ENCODE data around the gene C12orf57. TPM values are rescaled to one million over a fixed set of nuclear protein-coding genes. Genes with fewer than 3 reads are reported as not detected.

C12orf57 gene
- total and polyA plus RNA-seq, 8 donors, result 86.8 to 314 (median 105) TPM

DNA sequence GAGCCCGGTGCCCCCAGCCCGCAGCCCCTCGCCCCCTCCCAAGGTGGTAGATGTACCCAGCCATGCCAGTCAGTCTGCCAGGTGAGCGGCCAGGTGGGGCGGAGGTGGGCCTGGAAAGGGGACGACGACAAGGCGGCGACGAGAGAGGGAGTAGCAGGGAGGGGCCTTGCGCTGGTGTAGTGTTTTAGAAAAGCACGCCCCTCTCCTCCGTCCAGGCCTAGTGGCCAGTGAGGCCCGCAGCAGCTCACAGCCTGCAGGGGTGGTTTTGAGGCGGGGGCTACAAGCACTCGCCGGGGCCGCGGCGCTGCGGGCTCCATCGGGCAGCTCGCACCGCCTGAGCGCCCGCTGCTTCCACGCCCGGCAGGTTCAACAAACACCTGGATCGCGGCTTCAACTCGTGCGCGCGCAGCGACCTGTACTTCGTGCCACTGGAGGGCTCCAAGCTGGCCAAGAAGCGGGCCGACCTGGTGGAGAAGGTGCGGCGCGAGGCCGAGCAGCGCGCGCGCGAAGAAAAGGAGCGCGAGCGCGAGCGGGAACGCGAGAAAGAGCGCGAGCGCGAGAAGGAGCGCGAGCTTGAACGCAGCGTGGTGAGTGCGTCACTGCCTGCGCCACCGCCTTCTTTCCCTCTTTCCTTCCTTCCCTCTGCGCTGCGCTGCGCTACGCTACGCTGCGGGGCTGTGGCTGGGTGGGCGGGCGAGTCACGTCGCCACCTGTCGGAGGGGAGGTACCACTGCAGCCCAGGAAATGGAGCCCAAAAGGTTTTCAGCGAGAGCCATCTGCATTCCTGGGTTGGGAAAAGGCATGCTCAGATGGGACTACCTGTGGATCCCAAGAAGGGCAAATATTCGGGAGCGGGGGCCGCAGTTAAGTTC lies 6.1 kb upstream of the C12orf57 start:
- ATAC-seq (peak; percentile 90 to 94 (median 91)), FAIRE-seq (peak; percentile 89), DNase-seq (peak; percentile 93 to 96 (median 94))
- peaks cover 0 to 12% (median 0%) of the 10 kb centered on the region in 3 donors for H3K36me3 ChIP-seq
- H3K4me3 ChIP-seq, result peak overlapping the region; percentile 43 to 65 (median 55)
- TF ChIP-seq, protein P1, sequence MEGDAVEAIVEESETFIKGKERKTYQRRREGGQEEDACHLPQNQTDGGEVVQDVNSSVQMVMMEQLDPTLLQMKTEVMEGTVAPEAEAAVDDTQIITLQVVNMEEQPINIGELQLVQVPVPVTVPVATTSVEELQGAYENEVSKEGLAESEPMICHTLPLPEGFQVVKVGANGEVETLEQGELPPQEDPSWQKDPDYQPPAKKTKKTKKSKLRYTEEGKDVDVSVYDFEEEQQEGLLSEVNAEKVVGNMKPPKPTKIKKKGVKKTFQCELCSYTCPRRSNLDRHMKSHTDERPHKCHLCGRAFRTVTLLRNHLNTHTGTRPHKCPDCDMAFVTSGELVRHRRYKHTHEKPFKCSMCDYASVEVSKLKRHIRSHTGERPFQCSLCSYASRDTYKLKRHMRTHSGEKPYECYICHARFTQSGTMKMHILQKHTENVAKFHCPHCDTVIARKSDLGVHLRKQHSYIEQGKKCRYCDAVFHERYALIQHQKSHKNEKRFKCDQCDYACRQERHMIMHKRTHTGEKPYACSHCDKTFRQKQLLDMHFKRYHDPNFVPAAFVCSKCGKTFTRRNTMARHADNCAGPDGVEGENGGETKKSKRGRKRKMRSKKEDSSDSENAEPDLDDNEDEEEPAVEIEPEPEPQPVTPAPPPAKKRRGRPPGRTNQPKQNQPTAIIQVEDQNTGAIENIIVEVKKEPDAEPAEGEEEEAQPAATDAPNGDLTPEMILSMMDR (IDR thresholded peaks at IDR 0.05), result peak; percentile 85 to 96 (median 94)
- WGBS, 2 donors, result 0 to 1% methylated on average over 53 to 80 of the region's 80 CpGs
- no peaks in the 10 kb centered on the region for H3K9me3 ChIP-seq
- intact Hi-C loops (cut with DNase I), result no loop called here
- H3K27ac ChIP-seq, result peak overlapping the region; percentile 91 to 93 (median 92)
- peaks cover 5 to 12% (median 7%) of the 10 kb centered on the region in 3 donors for H3K4me1 ChIP-seq
- H3K27me3 ChIP-seq, result no peaks in the 10 kb centered on the region

GRCh38 chr12:6938353-6939190 lies 5.2 kb upstream of the C12orf57 start:
- H3K4me3 ChIP-seq, result peak overlapping the region in 2 of 4 donors; percentile 55 to 65
- peak in 4 of 6 donors; percentile 47 to 85 (median 58) for DNase-seq
- H3K9me3 ChIP-seq, result no peaks in the 10 kb centered on the region
- no peak for FAIRE-seq
- TF ChIP-seq, protein P1 (IDR thresholded peaks at IDR 0.05), result no peak
- ATAC-seq, result no peak
- H3K36me3 ChIP-seq, result peaks cover 0 to 12% (median 0%) of the 10 kb centered on the region in 3 donors
- peaks cover 5 to 17% (median 12%) of the 10 kb centered on the region in 3 donors for H3K4me1 ChIP-seq
- intact Hi-C loops (cut with DNase I), result no loop called here
- H3K27me3 ChIP-seq, result no peaks in the 10 kb centered on the region
- peak overlapping the region; percentile 18 to 92 (median 91) for H3K27ac ChIP-seq
- 71 to 80% methylated on average over 31 to 32 of the region's 32 CpGs for WGBS, 2 donors

DNA sequence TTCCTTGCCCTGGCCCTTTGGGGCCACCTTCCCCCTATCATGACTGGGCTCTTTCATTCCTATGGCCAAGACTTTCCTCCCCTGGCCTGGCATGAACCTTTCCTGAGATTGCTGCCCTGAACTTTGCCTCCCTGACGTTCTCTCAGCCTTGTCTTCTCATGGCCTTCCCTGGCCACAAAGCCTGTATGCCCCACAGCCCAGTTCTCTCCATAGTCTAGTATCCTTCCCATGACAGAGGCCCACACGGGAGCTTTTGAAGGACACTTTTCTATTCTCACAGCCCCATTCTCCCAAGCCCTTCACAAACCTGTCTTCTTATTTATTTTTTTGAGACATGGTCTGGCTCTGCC lies 4.7 kb upstream of the C12orf57 start:
- no peak overlapping the region for H3K4me3 ChIP-seq
- intact Hi-C loops (cut with DNase I), result no loop called here
- peaks cover 5 to 14% (median 12%) of the 10 kb centered on the region in 3 donors for H3K4me1 ChIP-seq
- FAIRE-seq (no peak), ATAC-seq (no peak), DNase-seq (no peak)
- peaks cover 0 to 6% (median 0%) of the 10 kb centered on the region in 3 donors for H3K36me3 ChIP-seq
- TF ChIP-seq, protein P1 (IDR thresholded peaks at IDR 0.05), result no peak
- H3K27me3 ChIP-seq, result no peaks in the 10 kb centered on the region
- no peaks in the 10 kb centered on the region for H3K9me3 ChIP-seq
- no peak overlapping the region for H3K27ac ChIP-seq
- 50 to 54% methylated on average over 2 of the region's 2 CpGs for WGBS, 2 donors

- no peak for FAIRE-seq
- peaks cover 0 to 4% (median 0%) of the 10 kb centered on the region in 3 donors for H3K36me3 ChIP-seq
- peak in 2 of 6 donors; percentile 57 to 82 for DNase-seq
- H3K9me3 ChIP-seq, result no peaks in the 10 kb centered on the region
- WGBS, 2 donors, result 84 to 89% methylated on average over 12 of the region's 12 CpGs
- TF ChIP-seq, protein P1 (IDR thresholded peaks at IDR 0.05), result no peak
- ATAC-seq, result no peak
- no peaks in the 10 kb centered on the region for H3K27me3 ChIP-seq
- no peak overlapping the region for H3K27ac ChIP-seq
- intact Hi-C loops (cut with DNase I), result loop anchor here in 1 of 3 donors (10.0 kb wide), 1 partner anchor 164 kb away; the partner anchor contains the start of gene C1RL
- no peak overlapping the region for H3K4me3 ChIP-seq
- peaks cover 18 to 28% (median 22%) of the 10 kb centered on the region in 3 donors for H3K4me1 ChIP-seq
Measured at GRCh38 chr12:6941267-6941666, 2.6 kb upstream of the C12orf57 start.
